MM.1S (cell line): ENCODE data around the gene MYO10.

Experiments
- DNase-seq: peaks from one replicate; pipeline ENCODE4 v3.0.0-alpha.2; 2015
- H2AFZ ChIP-seq: fragments of 300-600 bp; sonication (generic); 2 replicates; pipeline ENCODE4 v1.6.0; 2016; ENCODE audit warnings: antibody characterized with exemption, low read length
- H3F3A ChIP-seq: fragments of 300-600 bp; sonication (generic); 2 replicates; pipeline ENCODE4 v1.6.1; 2016; ENCODE audit warnings: mild to moderate bottlenecking, antibody characterized with exemption, low read length, moderate library complexity, mixed read lengths; ENCODE audit not compliant: insufficient read depth
- H3K27ac ChIP-seq: fragments of 300-600 bp; sonication (generic); 2 replicates; pipeline ENCODE4 v1.5.1; 2016; ENCODE audit warnings: mild to moderate bottlenecking, low read length
- H3K27me3 ChIP-seq: fragments of 300-600 bp; sonication (generic); replicated peaks from 2 replicates; pipeline ENCODE4 v1.6.0; 2016; ENCODE audit warnings: low read length; ENCODE audit not compliant: insufficient read depth
- H3K36me3 ChIP-seq: fragments of 300-600 bp; sonication (generic); replicated peaks from 2 replicates; pipeline ENCODE4 v1.6.1; 2016; ENCODE audit warnings: mild to moderate bottlenecking, low read length, mixed read lengths; ENCODE audit not compliant: insufficient read depth
- H3K4me1 ChIP-seq: fragments of 300-600 bp; sonication (generic); 2 replicates; pipeline ENCODE4 v1.6.1; 2016; ENCODE audit warnings: low read length, mixed read lengths
- H3K4me2 ChIP-seq: fragments of 300-600 bp; sonication (generic); 2 replicates; pipeline ENCODE4 v1.6.0; 2016; ENCODE audit warnings: low read depth, low read length
- H3K4me3 ChIP-seq: fragments of 300-600 bp; sonication (generic); 2 replicates; pipeline ENCODE4 v1.5.1; 2016; ENCODE audit warnings: low read length, mixed read lengths
- H3K79me2 ChIP-seq: fragments of 300-600 bp; sonication (generic); 2 replicates; pipeline ENCODE4 v1.6.1; 2016; ENCODE audit warnings: mixed run types, low read length, mixed read lengths
- H3K9ac ChIP-seq: fragments of 300-600 bp; sonication (generic); 2 replicates; pipeline ENCODE4 v1.6.1; 2016; ENCODE audit warnings: low read length, mixed read lengths
- H3K9me2 ChIP-seq: fragments of 300-600 bp; sonication (generic); replicated peaks from 2 replicates; pipeline ENCODE4 v1.6.1; 2016; ENCODE audit warnings: mild to moderate bottlenecking, low read length, mixed read lengths; ENCODE audit not compliant: insufficient read depth
- H3K9me3 ChIP-seq: fragments of 300-600 bp; sonication (generic); replicated peaks from 2 replicates; pipeline ENCODE4 v1.6.1; 2016; ENCODE audit warnings: mild to moderate bottlenecking, low read length, mixed read lengths; ENCODE audit not compliant: insufficient read depth
- H4K20me1 ChIP-seq: fragments of 300-600 bp; sonication (generic); 2 replicates; pipeline ENCODE4 v1.6.1; 2016; ENCODE audit warnings: mild to moderate bottlenecking, low read length, moderate library complexity, mixed read lengths; ENCODE audit not compliant: insufficient read depth
- EZH2 ChIP-seq: fragments of 300-600 bp; sonication (generic); optimal IDR thresholded peaks from 2 replicates; pipeline ENCODE3; 2017; ENCODE audit warnings: low read depth, mild to moderate bottlenecking, antibody characterized with exemption, low read length, mixed read lengths
- EZH2phosphoT487 ChIP-seq: fragments of 300-600 bp; sonication (generic); IDR thresholded peaks from 2 replicates; pipeline ENCODE4 v1.6.1; 2018; ENCODE audit warnings: antibody characterized with exemption, low read length
- TF ChIP-seq, protein P1 (sequence below): fragments of 300-600 bp; sonication (generic); IDR thresholded peaks from 2 replicates; pipeline ENCODE4 v1.5.1; 2016; ENCODE audit warnings: antibody characterized with exemption, low read length, mixed read lengths

Gene MYO10

DNA sequence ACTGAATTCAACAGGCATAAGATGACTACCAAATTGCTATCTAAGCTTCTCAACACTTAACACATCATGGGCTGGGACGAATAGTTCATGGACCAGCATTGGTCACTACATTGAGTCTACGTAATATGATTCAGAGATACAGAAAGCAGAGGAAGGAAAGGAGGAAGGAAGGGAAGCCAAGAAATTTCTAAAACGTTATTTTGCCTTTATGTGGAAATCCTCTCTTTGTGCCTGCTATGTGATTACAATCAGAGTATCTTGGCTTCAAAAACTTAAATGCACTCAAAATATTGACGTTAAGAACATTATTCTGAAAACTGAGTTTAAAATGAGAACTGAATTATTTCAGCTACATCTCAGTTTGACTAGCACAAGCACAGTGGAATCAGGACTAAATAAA is 231.1 kb downstream of the MYO10 start:
- H3K27ac ChIP-seq: no peak overlapping the region
- H3K9ac ChIP-seq: no peak overlapping the region
- no peak overlapping the region for H3K4me3 ChIP-seq
- H3K36me3 ChIP-seq: no peaks in the 10 kb centered on the region
- no peaks in the 10 kb centered on the region for H4K20me1 ChIP-seq
- no peaks in the 10 kb centered on the region for H3K9me2 ChIP-seq
- H2AFZ ChIP-seq: no peak overlapping the region
- no peak for TF ChIP-seq EZH2
- no peak for TF ChIP-seq EZH2phosphoT487
- TF ChIP-seq, protein P1, sequence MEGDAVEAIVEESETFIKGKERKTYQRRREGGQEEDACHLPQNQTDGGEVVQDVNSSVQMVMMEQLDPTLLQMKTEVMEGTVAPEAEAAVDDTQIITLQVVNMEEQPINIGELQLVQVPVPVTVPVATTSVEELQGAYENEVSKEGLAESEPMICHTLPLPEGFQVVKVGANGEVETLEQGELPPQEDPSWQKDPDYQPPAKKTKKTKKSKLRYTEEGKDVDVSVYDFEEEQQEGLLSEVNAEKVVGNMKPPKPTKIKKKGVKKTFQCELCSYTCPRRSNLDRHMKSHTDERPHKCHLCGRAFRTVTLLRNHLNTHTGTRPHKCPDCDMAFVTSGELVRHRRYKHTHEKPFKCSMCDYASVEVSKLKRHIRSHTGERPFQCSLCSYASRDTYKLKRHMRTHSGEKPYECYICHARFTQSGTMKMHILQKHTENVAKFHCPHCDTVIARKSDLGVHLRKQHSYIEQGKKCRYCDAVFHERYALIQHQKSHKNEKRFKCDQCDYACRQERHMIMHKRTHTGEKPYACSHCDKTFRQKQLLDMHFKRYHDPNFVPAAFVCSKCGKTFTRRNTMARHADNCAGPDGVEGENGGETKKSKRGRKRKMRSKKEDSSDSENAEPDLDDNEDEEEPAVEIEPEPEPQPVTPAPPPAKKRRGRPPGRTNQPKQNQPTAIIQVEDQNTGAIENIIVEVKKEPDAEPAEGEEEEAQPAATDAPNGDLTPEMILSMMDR: no peak
- H3K27me3 ChIP-seq: no peaks in the 10 kb centered on the region
- H3K9me3 ChIP-seq: no peaks in the 10 kb centered on the region
- no peak for DNase-seq
- H3K4me2 ChIP-seq: no peak overlapping the region
- no peaks in the 10 kb centered on the region for H3F3A ChIP-seq
- H3K4me1 ChIP-seq: no peaks in the 10 kb centered on the region
- no peaks in the 10 kb centered on the region for H3K79me2 ChIP-seq

DNA sequence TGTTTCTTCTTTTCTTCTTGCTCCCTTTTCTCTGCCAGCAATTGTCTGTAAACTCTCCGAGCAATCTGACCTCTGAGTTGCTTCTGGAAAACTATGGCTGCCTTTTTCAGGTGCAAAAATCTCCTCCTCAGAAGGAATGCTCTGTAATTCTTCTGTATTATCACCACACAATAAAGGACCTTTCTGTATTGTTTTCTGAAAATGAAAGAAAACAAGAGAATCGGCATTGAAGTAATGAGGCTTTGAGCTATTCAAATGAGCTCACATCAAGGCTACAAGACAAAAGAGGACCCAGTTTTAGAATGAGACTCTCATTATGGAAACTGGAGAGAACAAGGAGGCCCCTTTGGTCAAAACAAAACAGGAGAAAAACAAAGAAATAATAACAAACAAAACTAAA is 233.1 kb downstream of the MYO10 start:
- H3K9me3 ChIP-seq: no peaks in the 10 kb centered on the region
- H3K27ac ChIP-seq: no peak overlapping the region
- no peak for TF ChIP-seq EZH2
- TF ChIP-seq, protein P1: no peak
- TF ChIP-seq EZH2phosphoT487: no peak
- no peaks in the 10 kb centered on the region for H4K20me1 ChIP-seq
- H3K4me3 ChIP-seq: no peak overlapping the region
- no peaks in the 10 kb centered on the region for H3K4me1 ChIP-seq
- no peaks in the 10 kb centered on the region for H3F3A ChIP-seq
- H3K27me3 ChIP-seq: no peaks in the 10 kb centered on the region
- H3K79me2 ChIP-seq: no peaks in the 10 kb centered on the region
- no peak for DNase-seq
- no peaks in the 10 kb centered on the region for H3K9me2 ChIP-seq
- no peak overlapping the region for H3K4me2 ChIP-seq
- H3K9ac ChIP-seq: no peak overlapping the region
- H3K36me3 ChIP-seq: no peaks in the 10 kb centered on the region
- no peak overlapping the region for H2AFZ ChIP-seq

DNA sequence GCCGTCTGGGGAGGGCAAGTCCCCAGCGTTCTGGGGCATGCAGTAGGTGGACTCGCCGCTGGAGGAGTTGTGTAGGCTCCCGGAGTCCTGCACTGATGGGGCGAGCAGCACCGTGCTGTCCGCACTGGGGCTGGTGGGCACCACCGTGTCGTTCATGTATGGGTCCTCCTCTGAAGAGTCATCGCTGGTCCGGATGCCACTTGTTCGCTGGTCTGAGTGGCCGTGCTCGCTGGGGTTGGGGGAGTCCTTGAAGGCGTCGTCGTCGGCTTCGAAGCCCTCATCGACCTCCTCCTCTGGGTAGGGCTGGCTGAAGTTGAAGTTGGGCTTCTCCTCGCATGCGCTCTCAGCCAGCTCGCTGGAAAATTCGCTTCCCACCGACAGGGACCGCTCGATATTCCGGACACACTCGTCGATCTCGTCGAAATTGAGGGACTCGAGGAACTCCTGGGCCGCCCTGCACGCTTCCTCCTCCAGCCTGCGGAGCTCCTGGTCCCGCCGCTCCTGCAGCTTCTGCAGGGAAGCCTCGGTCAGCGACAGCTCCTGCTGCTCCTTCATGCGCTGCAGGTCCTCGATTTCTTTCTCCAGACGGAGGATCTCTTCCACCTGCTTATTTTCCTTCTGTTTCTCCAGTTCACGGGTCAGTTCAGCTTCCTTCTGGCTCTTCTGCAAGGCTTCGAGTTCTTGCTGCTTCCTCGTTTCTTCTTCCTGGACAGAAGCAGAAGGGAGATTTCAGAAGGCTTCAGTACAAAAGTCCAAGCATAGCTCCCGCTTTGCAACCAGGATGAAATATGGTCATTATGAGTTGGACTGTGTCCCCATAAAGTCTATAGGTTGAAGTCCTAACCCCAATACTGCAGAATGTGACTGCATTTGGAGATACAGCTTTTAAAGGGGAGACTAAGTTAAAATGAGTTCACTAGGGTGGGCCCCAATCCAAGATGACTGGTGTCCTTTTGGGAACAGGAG is 234.7 kb downstream of the MYO10 start:
- no peaks in the 10 kb centered on the region for H3K9me2 ChIP-seq
- DNase-seq: no peak
- no peak overlapping the region for H3K4me3 ChIP-seq
- no peaks in the 10 kb centered on the region for H3K27me3 ChIP-seq
- no peak overlapping the region for H2AFZ ChIP-seq
- H4K20me1 ChIP-seq: no peaks in the 10 kb centered on the region
- H3K4me1 ChIP-seq: no peaks in the 10 kb centered on the region
- H3K9me3 ChIP-seq: no peaks in the 10 kb centered on the region
- H3K4me2 ChIP-seq: no peak overlapping the region
- H3K27ac ChIP-seq: no peak overlapping the region
- H3F3A ChIP-seq: no peaks in the 10 kb centered on the region
- TF ChIP-seq EZH2phosphoT487 (no peak), EZH2 (no peak)
- TF ChIP-seq, protein P1: no peak
- H3K36me3 ChIP-seq: no peaks in the 10 kb centered on the region
- H3K9ac ChIP-seq: no peak overlapping the region
- no peaks in the 10 kb centered on the region for H3K79me2 ChIP-seq
